ENCODE measurements around the gene NTM. TPM values are rescaled to one million over a fixed set of nuclear protein-coding genes. Genes with fewer than 3 reads are reported as not detected.

NTM gene
- total and polyA plus RNA-seq, 9 donors = 0.16 to 8.5 (median 0.55) TPM; not detected in 3

DNA sequence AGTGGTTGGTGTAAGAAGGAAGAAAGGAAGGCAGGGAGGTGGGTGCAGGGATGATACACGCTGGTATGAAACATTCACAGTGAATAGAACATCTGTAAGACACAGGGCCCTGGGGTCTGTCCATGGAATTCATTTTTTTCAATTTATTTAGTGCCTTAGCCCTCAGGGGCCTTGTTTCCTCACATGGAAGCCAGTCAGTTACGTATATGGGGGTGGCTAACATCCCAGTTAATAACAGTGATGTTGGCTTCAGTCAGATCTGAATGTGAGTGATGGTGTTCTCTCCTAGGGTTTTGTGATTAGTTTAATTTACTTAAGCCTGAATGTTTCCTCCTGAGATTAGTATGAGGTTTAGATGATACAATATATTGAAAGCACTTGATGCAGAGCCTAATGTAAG is 577.1 kb downstream of the NTM start:
- no peak for DNase-seq
- no peak for TF ChIP-seq POLR2A (IDR thresholded peaks at IDR 0.05)
- no peak for TF ChIP-seq EP300 (IDR thresholded peaks at IDR 0.05)
- TF ChIP-seq, protein P1, sequence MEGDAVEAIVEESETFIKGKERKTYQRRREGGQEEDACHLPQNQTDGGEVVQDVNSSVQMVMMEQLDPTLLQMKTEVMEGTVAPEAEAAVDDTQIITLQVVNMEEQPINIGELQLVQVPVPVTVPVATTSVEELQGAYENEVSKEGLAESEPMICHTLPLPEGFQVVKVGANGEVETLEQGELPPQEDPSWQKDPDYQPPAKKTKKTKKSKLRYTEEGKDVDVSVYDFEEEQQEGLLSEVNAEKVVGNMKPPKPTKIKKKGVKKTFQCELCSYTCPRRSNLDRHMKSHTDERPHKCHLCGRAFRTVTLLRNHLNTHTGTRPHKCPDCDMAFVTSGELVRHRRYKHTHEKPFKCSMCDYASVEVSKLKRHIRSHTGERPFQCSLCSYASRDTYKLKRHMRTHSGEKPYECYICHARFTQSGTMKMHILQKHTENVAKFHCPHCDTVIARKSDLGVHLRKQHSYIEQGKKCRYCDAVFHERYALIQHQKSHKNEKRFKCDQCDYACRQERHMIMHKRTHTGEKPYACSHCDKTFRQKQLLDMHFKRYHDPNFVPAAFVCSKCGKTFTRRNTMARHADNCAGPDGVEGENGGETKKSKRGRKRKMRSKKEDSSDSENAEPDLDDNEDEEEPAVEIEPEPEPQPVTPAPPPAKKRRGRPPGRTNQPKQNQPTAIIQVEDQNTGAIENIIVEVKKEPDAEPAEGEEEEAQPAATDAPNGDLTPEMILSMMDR (IDR thresholded peaks at IDR 0.05) = no peak
- Histone ChIP-seq H3K27me3 (no peaks in the 10 kb centered on the region), H3K27ac (no peak overlapping the region), H3K36me3 (no peaks in the 10 kb centered on the region), H3K4me3 (no peak overlapping the region), H3K9me3 (no peaks in the 10 kb centered on the region), H3K4me1 (ENCODE audit: insufficient read depth) (no peaks in the 10 kb centered on the region)
- 79 to 90% (median 80%) methylated on average over 2 of the region's 2 CpGs for WGBS, 3 donors
- intact Hi-C loops (cut with DNase I) = no loop called here

DNA sequence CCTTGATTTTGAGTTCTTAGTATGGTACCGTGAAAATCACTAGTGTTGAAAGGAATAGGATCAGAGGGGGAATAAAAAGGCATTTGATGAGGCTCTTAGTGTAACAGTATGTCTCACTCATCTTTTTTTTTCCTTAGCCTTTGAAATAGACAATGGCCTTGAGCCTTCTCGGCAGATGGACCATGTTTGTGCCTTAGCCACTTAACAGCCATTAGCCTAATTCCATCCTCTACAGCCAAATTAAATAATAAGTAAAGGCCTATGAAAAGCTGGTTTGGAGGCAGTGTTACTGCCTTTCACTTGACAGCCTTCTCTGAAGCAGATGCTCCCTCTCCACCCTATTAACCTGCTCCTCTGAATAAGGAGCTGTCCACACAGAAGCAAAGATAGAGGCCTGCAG is 580.7 kb downstream of the NTM start:
- Histone ChIP-seq H3K27ac (no peak overlapping the region), H3K36me3 (no peaks in the 10 kb centered on the region), H3K27me3 (no peaks in the 10 kb centered on the region), H3K4me1 (ENCODE audit: insufficient read depth) (no peaks in the 10 kb centered on the region), H3K9me3 (no peaks in the 10 kb centered on the region), H3K4me3 (no peak overlapping the region)
- intact Hi-C loops (cut with DNase I) = no loop called here
- TF ChIP-seq, protein P1 (IDR thresholded peaks at IDR 0.05) = no peak
- TF ChIP-seq POLR2A (IDR thresholded peaks at IDR 0.05) = no peak
- TF ChIP-seq EP300 (IDR thresholded peaks at IDR 0.05) = no peak
- 54 to 62% (median 60%) methylated on average over 2 of the region's 2 CpGs for WGBS, 3 donors
- DNase-seq = no peak

DNA sequence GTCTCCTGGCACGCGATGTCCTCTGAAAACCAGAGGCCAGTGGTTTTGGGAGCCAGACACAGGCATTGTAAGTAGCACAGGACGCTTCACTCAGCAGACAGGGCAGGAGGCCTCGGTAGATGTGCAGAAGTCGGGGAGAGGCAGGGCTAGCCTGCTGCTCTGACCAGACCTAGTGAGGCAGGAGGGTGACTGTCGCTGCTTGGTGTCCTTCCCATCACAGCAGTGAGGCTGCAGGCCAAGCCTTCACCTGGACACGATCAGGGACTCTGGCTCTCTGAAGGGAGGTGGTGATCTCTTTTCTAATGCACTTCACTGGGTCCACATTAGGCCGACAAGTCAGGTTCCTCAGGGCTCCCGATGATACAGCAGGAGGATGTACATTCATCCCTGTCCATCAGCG is 583.7 kb downstream of the NTM start:
- TF ChIP-seq EP300 (IDR thresholded peaks at IDR 0.05) (no peak), POLR2A (IDR thresholded peaks at IDR 0.05) (no peak)
- no peaks in the 10 kb centered on the region for H3K36me3 ChIP-seq
- intact Hi-C loops (cut with DNase I) = no loop called here

DNA sequence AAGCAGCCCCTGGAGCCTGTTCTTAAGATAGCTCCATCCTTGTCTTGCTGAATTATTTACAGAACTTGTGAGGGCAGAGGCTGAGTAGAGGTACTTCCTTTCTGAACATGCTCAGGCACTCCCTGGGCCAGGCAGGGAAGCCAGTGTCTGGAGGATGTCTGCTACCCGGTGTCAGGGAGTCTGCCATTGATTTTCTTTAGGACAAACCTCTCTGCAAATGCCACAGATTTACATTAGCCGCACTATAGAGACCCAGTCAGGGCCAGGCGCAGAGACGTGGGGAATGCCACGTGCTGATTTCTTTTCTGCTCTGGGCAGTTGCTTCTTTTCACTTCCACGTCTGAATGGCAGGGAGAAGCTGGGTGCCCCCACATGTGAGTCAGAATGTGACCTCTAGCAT is 585.5 kb downstream of the NTM start:
- TF ChIP-seq POLR2A (IDR thresholded peaks at IDR 0.05) (no peak), EP300 (IDR thresholded peaks at IDR 0.05) (no peak)
- TF ChIP-seq, protein P1 (IDR thresholded peaks at IDR 0.05) = no peak
- Histone ChIP-seq H3K4me1 (ENCODE audit: insufficient read depth) (no peaks in the 10 kb centered on the region), H3K36me3 (no peaks in the 10 kb centered on the region), H3K27me3 (no peaks in the 10 kb centered on the region), H3K27ac (no peak overlapping the region), H3K9me3 (no peaks in the 10 kb centered on the region), H3K4me3 (no peak overlapping the region)
- intact Hi-C loops (cut with DNase I) = no loop called here
- DNase-seq = no peak
- WGBS, 3 donors = 66 to 74% (median 69%) methylated on average over 6 of the region's 6 CpGs

More for the DNA sequence above, 583.7 kb downstream of the NTM start:
- DNase-seq = no peak
- Histone ChIP-seq H3K4me1 (ENCODE audit: insufficient read depth) (no peaks in the 10 kb centered on the region), H3K27me3 (no peaks in the 10 kb centered on the region), H3K4me3 (no peak overlapping the region), H3K27ac (no peak overlapping the region), H3K9me3 (no peaks in the 10 kb centered on the region)
- WGBS, 3 donors = 82 to 88% (median 84%) methylated on average over 10 of the region's 10 CpGs

DNA sequence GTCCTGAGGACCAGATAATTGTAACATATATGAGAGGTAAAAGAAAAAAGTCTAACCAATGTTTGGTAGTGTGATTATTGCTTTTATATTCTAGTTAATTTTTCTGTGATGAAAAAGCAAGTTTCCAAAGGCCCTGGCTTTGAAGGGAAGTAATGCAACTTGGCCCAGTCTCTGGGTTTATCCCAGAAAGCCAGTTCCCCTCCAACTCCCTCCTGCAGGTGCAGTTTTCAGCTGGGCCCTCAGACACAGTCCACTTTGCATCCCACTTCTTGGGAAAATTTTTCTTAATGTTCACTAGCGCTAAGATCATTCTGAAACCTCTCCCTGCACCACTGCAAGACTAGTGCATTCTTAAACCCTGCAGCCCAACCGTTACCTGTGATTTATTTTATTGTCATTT is 586.8 kb downstream of the NTM start:
- H3K4me1 ChIP-seq (ENCODE audit: insufficient read depth) = no peaks in the 10 kb centered on the region
- no peak overlapping the region for H3K27ac ChIP-seq
- WGBS, 3 donors = 38 to 54% (median 47%) methylated on average over 2 of the region's 2 CpGs
- H3K9me3 ChIP-seq = no peaks in the 10 kb centered on the region
- no peaks in the 10 kb centered on the region for H3K27me3 ChIP-seq
- TF ChIP-seq EP300 (IDR thresholded peaks at IDR 0.05) = no peak
- TF ChIP-seq, protein P1 (IDR thresholded peaks at IDR 0.05) = no peak
- TF ChIP-seq POLR2A (IDR thresholded peaks at IDR 0.05) = no peak
- no peaks in the 10 kb centered on the region for H3K36me3 ChIP-seq
- intact Hi-C loops (cut with DNase I) = no loop called here
- no peak overlapping the region for H3K4me3 ChIP-seq
- DNase-seq = no peak
